Activated CD4-positive, CD25-positive, alpha-beta regulatory T cell treated with anti-CD3 and anti-CD28 coated beads, Interleukin-2, amount 50 U/mL, for 72 hours (primary cell): ENCODE results near the gene SPG11.

Experiments
- DNase-seq: peaks from one replicate; pipeline ENCODE4 v3.0.0; 2021

Gene SPG11

GRCh38 chr15:44516436-44516835 lies 147.0 kb downstream of the SPG11 start:
- DNase-seq = no peak
